Measurements from ENCODE around the gene DOCK9. TPM values are rescaled to one million over a fixed set of nuclear protein-coding genes. Genes with fewer than 3 reads are reported as not detected.

Gene DOCK9
- total and polyA plus RNA-seq, 2 experiments from 2014 or later: 8.5 to 57.7 TPM

DNA sequence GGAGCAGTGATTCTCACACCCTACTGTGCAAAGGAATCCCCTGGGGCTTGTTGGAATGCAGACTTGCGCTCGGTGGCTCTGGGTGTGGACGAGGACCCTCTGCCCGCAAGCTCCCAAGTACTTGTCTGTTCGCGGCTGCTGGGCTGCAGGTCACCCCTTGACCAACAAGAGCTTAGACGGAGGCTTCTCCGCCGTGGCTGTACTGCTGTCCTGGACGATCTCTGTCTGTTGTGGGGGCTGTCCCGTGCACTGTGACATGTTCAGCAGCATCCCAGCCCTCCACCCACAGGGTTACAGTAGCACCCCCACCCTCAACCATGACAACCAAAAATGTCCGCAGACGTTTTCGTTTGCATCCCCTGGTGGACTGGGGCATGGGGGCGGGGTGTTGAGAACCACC, 202.5 kb downstream of the DOCK9 start:
- H3K4me3 Mint-ChIP-seq: no peak overlapping the region
- peaks cover 11% of the 10 kb centered on the region; the same call in 2 of the 3 replicates for H3K4me1 Mint-ChIP-seq
- H3F3A ChIP-seq (replicated peaks; ENCODE audit: low read depth): no peaks in the 10 kb centered on the region
- H3K9me3 Mint-ChIP-seq: no peaks in the 10 kb centered on the region
- no peaks in the 10 kb centered on the region for H3K36me3 ChIP-seq (ENCODE audit: insufficient read depth)
- no peak for ATAC-seq
- no peak overlapping the region for H3K27ac ChIP-seq (ENCODE audit: low read depth)
- TF ChIP-seq POLR2AphosphoS5 (IDR thresholded peaks at IDR 0.05; ENCODE audit: low read depth) (no peak), CREB1 (CRISPR knock-in tag; IDR thresholded peaks at IDR 0.05; ENCODE audit: low read depth) (no peak), ZNF462 (CRISPR knock-in tag; IDR thresholded peaks at IDR 0.05) (no peak), NANOG (IDR thresholded peaks at IDR 0.05; ENCODE audit: borderline replicate concordance) (no peak), JUNB (IDR thresholded peaks at IDR 0.05; ENCODE audit: unreplicated experiment) (no peak), EZH2phosphoT487 (IDR thresholded peaks at IDR 0.05; ENCODE audit: unreplicated experiment) (no peak), EZH2 (IDR thresholded peaks at IDR 0.05; ENCODE audit: low read depth, unreplicated experiment) (no peak), STAT1 (IDR thresholded peaks at IDR 0.05; ENCODE audit: unreplicated experiment) (no peak)
- TF ChIP-seq, protein P1, sequence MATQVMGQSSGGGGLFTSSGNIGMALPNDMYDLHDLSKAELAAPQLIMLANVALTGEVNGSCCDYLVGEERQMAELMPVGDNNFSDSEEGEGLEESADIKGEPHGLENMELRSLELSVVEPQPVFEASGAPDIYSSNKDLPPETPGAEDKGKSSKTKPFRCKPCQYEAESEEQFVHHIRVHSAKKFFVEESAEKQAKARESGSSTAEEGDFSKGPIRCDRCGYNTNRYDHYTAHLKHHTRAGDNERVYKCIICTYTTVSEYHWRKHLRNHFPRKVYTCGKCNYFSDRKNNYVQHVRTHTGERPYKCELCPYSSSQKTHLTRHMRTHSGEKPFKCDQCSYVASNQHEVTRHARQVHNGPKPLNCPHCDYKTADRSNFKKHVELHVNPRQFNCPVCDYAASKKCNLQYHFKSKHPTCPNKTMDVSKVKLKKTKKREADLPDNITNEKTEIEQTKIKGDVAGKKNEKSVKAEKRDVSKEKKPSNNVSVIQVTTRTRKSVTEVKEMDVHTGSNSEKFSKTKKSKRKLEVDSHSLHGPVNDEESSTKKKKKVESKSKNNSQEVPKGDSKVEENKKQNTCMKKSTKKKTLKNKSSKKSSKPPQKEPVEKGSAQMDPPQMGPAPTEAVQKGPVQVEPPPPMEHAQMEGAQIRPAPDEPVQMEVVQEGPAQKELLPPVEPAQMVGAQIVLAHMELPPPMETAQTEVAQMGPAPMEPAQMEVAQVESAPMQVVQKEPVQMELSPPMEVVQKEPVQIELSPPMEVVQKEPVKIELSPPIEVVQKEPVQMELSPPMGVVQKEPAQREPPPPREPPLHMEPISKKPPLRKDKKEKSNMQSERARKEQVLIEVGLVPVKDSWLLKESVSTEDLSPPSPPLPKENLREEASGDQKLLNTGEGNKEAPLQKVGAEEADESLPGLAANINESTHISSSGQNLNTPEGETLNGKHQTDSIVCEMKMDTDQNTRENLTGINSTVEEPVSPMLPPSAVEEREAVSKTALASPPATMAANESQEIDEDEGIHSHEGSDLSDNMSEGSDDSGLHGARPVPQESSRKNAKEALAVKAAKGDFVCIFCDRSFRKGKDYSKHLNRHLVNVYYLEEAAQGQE (IDR thresholded peaks at IDR 0.05; ENCODE audit: unreplicated experiment): no peak
- TF ChIP-seq, protein P2, sequence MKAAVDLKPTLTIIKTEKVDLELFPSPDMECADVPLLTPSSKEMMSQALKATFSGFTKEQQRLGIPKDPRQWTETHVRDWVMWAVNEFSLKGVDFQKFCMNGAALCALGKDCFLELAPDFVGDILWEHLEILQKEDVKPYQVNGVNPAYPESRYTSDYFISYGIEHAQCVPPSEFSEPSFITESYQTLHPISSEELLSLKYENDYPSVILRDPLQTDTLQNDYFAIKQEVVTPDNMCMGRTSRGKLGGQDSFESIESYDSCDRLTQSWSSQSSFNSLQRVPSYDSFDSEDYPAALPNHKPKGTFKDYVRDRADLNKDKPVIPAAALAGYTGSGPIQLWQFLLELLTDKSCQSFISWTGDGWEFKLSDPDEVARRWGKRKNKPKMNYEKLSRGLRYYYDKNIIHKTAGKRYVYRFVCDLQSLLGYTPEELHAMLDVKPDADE (IDR thresholded peaks at IDR 0.05): no peak
- no peaks in the 10 kb centered on the region for H3K79me2 ChIP-seq (replicated peaks; ENCODE audit: insufficient read depth)
- no peak overlapping the region for H3K27ac Mint-ChIP-seq
- no peaks in the 10 kb centered on the region for H3K36me3 Mint-ChIP-seq (ENCODE audit: low read depth)
- H3K27me3 Mint-ChIP-seq (ENCODE audit: insufficient read depth, low read depth, poor library complexity): peaks cover 4% of the 10 kb centered on the region
- no peaks in the 10 kb centered on the region for H3K27me3 ChIP-seq (ENCODE audit: insufficient read depth)
- no peak overlapping the region for H3K4me3 ChIP-seq
- no peak for DNase-seq (ENCODE audit: low spot score)
- no peak overlapping the region for H3K4me2 ChIP-seq
- no peak overlapping the region; the same call in 1 of the 2 replicates for H2AFZ ChIP-seq
- H4K20me1 ChIP-seq (replicated peaks; ENCODE audit: insufficient read depth): no peaks in the 10 kb centered on the region
- H3K9me2 ChIP-seq (ENCODE audit: insufficient read depth): peaks cover 4% of the 10 kb centered on the region; the same call in 1 of the 2 replicates
- H3K4me1 ChIP-seq (ENCODE audit: insufficient read depth): peaks cover 7% of the 10 kb centered on the region
